Measurements from ENCODE around the gene DNASE1. TPM values are rescaled to one million over a fixed set of nuclear protein-coding genes. Genes with fewer than 3 reads are reported as not detected.

DNASE1 gene
- total RNA-seq, 4 donors from 2014 or later = 2.8 to 16.3 (median 12.9) TPM

DNA sequence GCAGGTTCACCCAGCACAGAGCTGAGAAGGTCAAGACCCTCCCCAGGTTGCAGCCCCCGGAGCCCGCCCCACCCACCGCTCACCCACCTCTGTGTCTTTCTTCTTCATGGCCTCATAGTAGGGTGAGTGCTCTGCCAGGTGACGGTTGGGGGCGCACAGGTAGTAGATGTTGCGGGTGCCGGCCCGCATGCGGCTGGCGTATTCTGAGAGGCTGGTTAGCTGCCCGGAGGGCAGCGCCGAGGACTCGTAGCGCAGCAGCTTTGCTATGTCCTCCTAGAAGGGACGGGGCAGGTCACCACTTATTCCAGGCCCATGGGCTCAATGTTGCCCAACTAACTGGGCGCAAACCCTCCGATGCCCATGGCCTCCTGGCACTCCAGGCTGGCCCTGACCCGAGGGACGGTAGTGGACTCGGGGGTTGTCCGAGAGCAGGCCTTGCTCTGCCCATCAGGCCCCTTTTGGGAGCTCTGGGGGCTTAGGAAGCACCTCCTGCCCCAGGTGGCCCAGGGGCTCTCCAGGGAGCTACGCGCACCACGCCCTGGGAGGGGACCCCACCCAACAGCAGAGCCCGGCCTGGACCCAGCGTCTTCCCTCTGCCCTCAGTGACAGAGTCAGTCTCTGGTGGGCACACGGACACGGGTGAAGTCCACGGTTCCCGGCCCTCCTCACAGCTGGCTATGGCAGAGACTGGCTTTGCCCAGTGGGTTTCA lies 9.9 kb downstream of the DNASE1 start:
- 95% methylated on average over 20 of the region's 31 CpGs for WGBS
- Histone ChIP-seq H3K9me3 (no peaks in the 10 kb centered on the region), H3K27ac (replicated peaks in 1 of 4) (no peak overlapping the region), H3K4me3 (no peak overlapping the region), H3K27me3 (no peaks in the 10 kb centered on the region), H3K4me1 (no peaks in the 10 kb centered on the region), H3K36me3 (peaks cover 8 to 92% (median 82%) of the 10 kb centered on the region in 4 donors)
- TF ChIP-seq POLR2AphosphoS5 (IDR thresholded peaks at IDR 0.05) (no peak), POLR2A (IDR thresholded peaks at IDR 0.05; ENCODE audit: low read depth) (no peak), EP300 (IDR thresholded peaks at IDR 0.05) (no peak)
- TF ChIP-seq, protein P1, sequence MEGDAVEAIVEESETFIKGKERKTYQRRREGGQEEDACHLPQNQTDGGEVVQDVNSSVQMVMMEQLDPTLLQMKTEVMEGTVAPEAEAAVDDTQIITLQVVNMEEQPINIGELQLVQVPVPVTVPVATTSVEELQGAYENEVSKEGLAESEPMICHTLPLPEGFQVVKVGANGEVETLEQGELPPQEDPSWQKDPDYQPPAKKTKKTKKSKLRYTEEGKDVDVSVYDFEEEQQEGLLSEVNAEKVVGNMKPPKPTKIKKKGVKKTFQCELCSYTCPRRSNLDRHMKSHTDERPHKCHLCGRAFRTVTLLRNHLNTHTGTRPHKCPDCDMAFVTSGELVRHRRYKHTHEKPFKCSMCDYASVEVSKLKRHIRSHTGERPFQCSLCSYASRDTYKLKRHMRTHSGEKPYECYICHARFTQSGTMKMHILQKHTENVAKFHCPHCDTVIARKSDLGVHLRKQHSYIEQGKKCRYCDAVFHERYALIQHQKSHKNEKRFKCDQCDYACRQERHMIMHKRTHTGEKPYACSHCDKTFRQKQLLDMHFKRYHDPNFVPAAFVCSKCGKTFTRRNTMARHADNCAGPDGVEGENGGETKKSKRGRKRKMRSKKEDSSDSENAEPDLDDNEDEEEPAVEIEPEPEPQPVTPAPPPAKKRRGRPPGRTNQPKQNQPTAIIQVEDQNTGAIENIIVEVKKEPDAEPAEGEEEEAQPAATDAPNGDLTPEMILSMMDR (IDR thresholded peaks at IDR 0.05) = no peak
- intact Hi-C loops (cut with DNase I) = no loop called here
- no peak for DNase-seq (ENCODE audit: extremely low spot score)

DNA sequence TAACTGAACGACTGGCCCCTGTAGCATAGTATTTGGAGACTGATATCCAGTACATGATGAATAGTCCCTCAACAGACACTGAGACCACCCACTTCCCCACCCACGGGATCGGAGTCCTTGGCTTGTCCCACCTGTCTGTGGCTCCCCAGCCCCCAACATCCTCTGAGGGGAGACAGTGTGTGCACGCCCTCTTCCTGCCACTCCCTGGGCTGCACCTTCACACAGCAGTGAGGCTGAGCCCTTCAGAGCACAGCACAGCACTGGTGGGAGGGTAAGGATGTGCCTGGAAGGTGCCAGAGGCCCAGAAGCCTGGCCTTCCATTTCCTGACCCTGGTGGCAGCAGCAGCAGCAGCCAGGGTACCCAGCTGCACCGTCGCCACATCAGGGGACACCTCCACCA lies 11.0 kb downstream of the DNASE1 start:
- no peak for DNase-seq (ENCODE audit: extremely low spot score)
- no peaks in the 10 kb centered on the region for H3K27me3 ChIP-seq
- peaks cover 8 to 83% (median 70%) of the 10 kb centered on the region in 4 donors for H3K36me3 ChIP-seq
- H3K4me3 ChIP-seq = no peak overlapping the region
- 86% methylated on average over 6 of the region's 6 CpGs for WGBS
- intact Hi-C loops (cut with DNase I) = no loop called here
- no peak for TF ChIP-seq POLR2AphosphoS5 (IDR thresholded peaks at IDR 0.05)
- TF ChIP-seq, protein P1 (IDR thresholded peaks at IDR 0.05) = no peak
- TF ChIP-seq EP300 (IDR thresholded peaks at IDR 0.05) = no peak
- TF ChIP-seq POLR2A (IDR thresholded peaks at IDR 0.05; ENCODE audit: low read depth) = no peak
- no peaks in the 10 kb centered on the region for H3K9me3 ChIP-seq
- H3K27ac ChIP-seq (replicated peaks in 1 of 4) = no peak overlapping the region
- no peaks in the 10 kb centered on the region for H3K4me1 ChIP-seq

GRCh38 chr16:3668626-3669025 lies 14.1 kb downstream of the DNASE1 start:
- Histone ChIP-seq H3K27ac (replicated peaks in 1 of 4) (no peak overlapping the region), H3K27me3 (no peaks in the 10 kb centered on the region), H3K4me1 (no peaks in the 10 kb centered on the region), H3K4me3 (no peak overlapping the region), H3K9me3 (no peaks in the 10 kb centered on the region), H3K36me3 (peaks cover 19 to 83% (median 67%) of the 10 kb centered on the region in 4 donors)
- no peak for TF ChIP-seq POLR2A (IDR thresholded peaks at IDR 0.05; ENCODE audit: low read depth)
- no peak for TF ChIP-seq POLR2AphosphoS5 (IDR thresholded peaks at IDR 0.05)
- no peak for TF ChIP-seq EP300 (IDR thresholded peaks at IDR 0.05)
- TF ChIP-seq, protein P1 (IDR thresholded peaks at IDR 0.05) = no peak
- WGBS = 93% methylated on average over 6 of the region's 11 CpGs
- DNase-seq (ENCODE audit: extremely low spot score) = no peak
- intact Hi-C loops (cut with DNase I) = no loop called here

GRCh38 chr16:3669082-3669481 lies 14.6 kb downstream of the DNASE1 start:
- Histone ChIP-seq H3K4me1 (no peaks in the 10 kb centered on the region), H3K4me3 (no peak overlapping the region), H3K27ac (replicated peaks in 1 of 4) (no peak overlapping the region), H3K36me3 (peaks cover 24 to 83% (median 67%) of the 10 kb centered on the region in 4 donors), H3K27me3 (no peaks in the 10 kb centered on the region), H3K9me3 (no peaks in the 10 kb centered on the region)
- WGBS = 85% methylated on average over 7 of the region's 10 CpGs
- no peak for DNase-seq (ENCODE audit: extremely low spot score)
- no peak for TF ChIP-seq POLR2A (IDR thresholded peaks at IDR 0.05; ENCODE audit: low read depth)
- TF ChIP-seq EP300 (IDR thresholded peaks at IDR 0.05) = no peak
- TF ChIP-seq POLR2AphosphoS5 (IDR thresholded peaks at IDR 0.05) = no peak
- TF ChIP-seq, protein P1 (IDR thresholded peaks at IDR 0.05) = no peak
- intact Hi-C loops (cut with DNase I) = no loop called here
